HEK293 (cell line): ENCODE results near the gene OR8B8.

ENCODE experiments used
- CTCF ChIA-PET: fragments of 350-600 bp; formaldehyde crosslinking; extraction: SDS; loops from one replicate; lab custom pipeline; 2021; ENCODE audit warnings: antibody characterized with exemption; lab: Yijun Ruan, JAX
- POLR2A ChIA-PET: fragments of 300-600 bp; formaldehyde crosslinking; extraction: SDS; loops from one replicate; lab custom pipeline; 2020; ENCODE audit warnings: antibody characterized with exemption, inconsistent platforms; lab: Yijun Ruan, JAX
- H3K27ac ChIP-seq: fragments of 200-500 bp; sonication (Bioruptor generic); 2 replicates; pipeline ENCODE4 v1.5.1; 2014; ENCODE audit warnings: low read depth, low read length, control low read depth, inconsistent platforms; ENCODE audit errors: extremely low read depth
- H3K36me3 ChIP-seq, 2 experiments: fragments of 200-500 bp in 1 of 2; sonication (Bioruptor generic) in 1 of 2; 1 replicate in 1 of 2; 2 replicates in 1 of 2; pipeline ENCODE4 v1.5.1; 2014 to 2017; ENCODE audit warnings: inconsistent platforms in 2 of 2, low read length in 2 of 2; ENCODE audit not compliant: control insufficient read depth in 2 of 2, insufficient read depth in 1 of 2
- H3K4me1 ChIP-seq: fragments of 200-500 bp; sonication (Bioruptor generic); 2 replicates; pipeline ENCODE4 v1.5.1; 2014; ENCODE audit warnings: mild to moderate bottlenecking, low read length, inconsistent platforms; ENCODE audit not compliant: control insufficient read depth, insufficient read depth
- H3K4me3 ChIP-seq: 2 replicates; pipeline ENCODE4 v1.5.1; 2011; ENCODE audit warnings: low read depth, mild to moderate bottlenecking, control low read depth, low read length, moderate library complexity
- H3K9me3 ChIP-seq: fragments of 200-500 bp; sonication (Bioruptor generic); 2 replicates; pipeline ENCODE4 v1.5.1; 2014; ENCODE audit warnings: low read depth, low read length, inconsistent platforms; ENCODE audit not compliant: control insufficient read depth, insufficient read depth
- KLF1 ChIP-seq: fragments of 450-650 bp; formaldehyde crosslinking; IDR thresholded peaks from 2 replicates; pipeline ENCODE4 v1.5.1; 2016; ENCODE audit warnings: missing biosample characterization, missing genetic modification characterization
- OSR2 ChIP-seq: fragments of 450-650 bp; formaldehyde crosslinking; IDR thresholded peaks from 2 replicates; pipeline ENCODE4 v1.5.1; 2016; ENCODE audit warnings: missing biosample characterization, missing genetic modification characterization
- OVOL3 ChIP-seq: fragments of 450-650 bp; formaldehyde crosslinking; IDR thresholded peaks from 2 replicates; pipeline ENCODE4 v1.5.1; 2016; ENCODE audit warnings: missing biosample characterization, missing genetic modification characterization
- ZBTB48 ChIP-seq: fragments of 450-650 bp; formaldehyde crosslinking; IDR thresholded peaks from 2 replicates; pipeline ENCODE4 v1.5.1; 2016; ENCODE audit warnings: missing biosample characterization, missing genetic modification characterization
- ZNF146 ChIP-seq: fragments of 450-650 bp; formaldehyde crosslinking; IDR thresholded peaks from 2 replicates; pipeline ENCODE4 v1.5.1; 2016; ENCODE audit warnings: missing biosample characterization, missing genetic modification characterization
- ZNF292 ChIP-seq: fragments of 450-650 bp; formaldehyde crosslinking; IDR thresholded peaks from 2 replicates; pipeline ENCODE4 v1.5.1; 2016; ENCODE audit warnings: low read depth, missing biosample characterization, missing genetic modification characterization, borderline replicate concordance
- ZNF362 ChIP-seq: fragments of 450-650 bp; formaldehyde crosslinking; IDR thresholded peaks from 2 replicates; pipeline ENCODE4 v1.5.1; 2016; ENCODE audit warnings: missing biosample characterization, missing genetic modification characterization
- ZNF626 ChIP-seq: fragments of 450-650 bp; sonication (Bioruptor Pico); formaldehyde crosslinking; IDR thresholded peaks from 2 replicates; pipeline ENCODE4 v1.5.1; 2018; ENCODE audit warnings: missing biosample characterization, missing genetic modification characterization, inconsistent platforms
- ZNF654 ChIP-seq: fragments of 450-650 bp; formaldehyde crosslinking; IDR thresholded peaks from 2 replicates; pipeline ENCODE4 v1.5.1; 2016; ENCODE audit warnings: low read depth, missing biosample characterization, missing genetic modification characterization
- ZNF701 ChIP-seq: fragments of 450-650 bp; formaldehyde crosslinking; IDR thresholded peaks from 2 replicates; pipeline ENCODE4 v1.5.1; 2016; ENCODE audit warnings: missing biosample characterization, missing genetic modification characterization
- ZNF776 ChIP-seq: fragments of 450-650 bp; formaldehyde crosslinking; IDR thresholded peaks from 2 replicates; pipeline ENCODE4 v1.5.0; 2017; ENCODE audit warnings: missing biosample characterization, missing genetic modification characterization, borderline replicate concordance
- TF ChIP-seq, protein P1 (sequence below): fragments of 450-650 bp; formaldehyde crosslinking; IDR thresholded peaks from 2 replicates; pipeline ENCODE4 v1.5.1; 2016; ENCODE audit warnings: missing biosample characterization, missing genetic modification characterization
- TF ChIP-seq, protein P2 (sequence below): fragments of 450-650 bp; formaldehyde crosslinking; IDR thresholded peaks from 2 replicates; pipeline ENCODE4 v1.5.1; 2016; ENCODE audit warnings: missing biosample characterization, missing genetic modification characterization
- TF ChIP-seq, protein P3 (sequence below): fragments of 450-650 bp; formaldehyde crosslinking; IDR thresholded peaks from 2 replicates; pipeline ENCODE4 v1.5.1; 2017; ENCODE audit warnings: missing biosample characterization, missing genetic modification characterization
- TF ChIP-seq, protein P4 (sequence below): sonication (generic); formaldehyde crosslinking; IDR thresholded peaks from 2 replicates; pipeline ENCODE4 v1.8.1; 2022; ENCODE audit warnings: mild to moderate bottlenecking, moderate library complexity, missing genetic modification reagents

The OR8B8 gene

DNA sequence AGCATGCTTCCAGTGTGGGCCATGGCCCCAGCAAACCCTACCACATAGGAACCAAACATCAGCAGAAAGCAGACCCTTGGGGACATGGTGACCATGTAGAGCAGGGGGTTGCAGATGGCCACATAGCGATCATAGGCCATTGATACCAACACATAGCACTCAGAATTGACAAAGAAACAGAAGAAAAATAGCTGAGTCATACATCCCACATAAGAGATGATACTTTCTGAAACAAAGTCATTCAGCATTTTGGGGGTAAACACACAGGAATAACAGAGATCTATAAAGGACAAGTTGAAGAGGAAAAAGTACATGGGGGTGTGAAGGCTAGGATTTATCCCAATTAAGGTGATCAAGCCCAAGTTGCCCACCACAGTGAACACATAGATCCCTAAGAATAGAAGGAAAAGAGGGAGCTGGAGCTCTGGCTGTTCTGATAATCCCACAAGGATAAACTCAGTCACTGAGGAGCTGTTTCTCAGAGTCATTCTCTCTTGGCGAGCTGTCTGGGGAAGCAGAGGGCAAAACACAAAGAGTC is 21.0 kb downstream of the OR8B8 start, which contains the start of gene OR8B4 (continued):
- TF ChIP-seq, protein P1, sequence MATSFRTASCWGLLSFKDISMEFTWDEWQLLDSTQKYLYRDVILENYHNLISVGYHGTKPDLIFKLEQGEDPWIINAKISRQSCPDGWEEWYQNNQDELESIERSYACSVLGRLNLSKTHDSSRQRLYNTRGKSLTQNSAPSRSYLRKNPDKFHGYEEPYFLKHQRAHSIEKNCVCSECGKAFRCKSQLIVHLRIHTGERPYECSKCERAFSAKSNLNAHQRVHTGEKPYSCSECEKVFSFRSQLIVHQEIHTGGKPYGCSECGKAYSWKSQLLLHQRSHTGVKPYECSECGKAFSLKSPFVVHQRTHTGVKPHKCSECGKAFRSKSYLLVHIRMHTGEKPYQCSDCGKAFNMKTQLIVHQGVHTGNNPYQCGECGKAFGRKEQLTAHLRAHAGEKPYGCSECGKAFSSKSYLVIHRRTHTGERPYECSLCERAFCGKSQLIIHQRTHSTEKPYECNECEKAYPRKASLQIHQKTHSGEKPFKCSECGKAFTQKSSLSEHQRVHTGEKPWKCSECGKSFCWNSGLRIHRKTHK (tag by site-specific recombination) = no peak
- TF ChIP-seq, protein P2, sequence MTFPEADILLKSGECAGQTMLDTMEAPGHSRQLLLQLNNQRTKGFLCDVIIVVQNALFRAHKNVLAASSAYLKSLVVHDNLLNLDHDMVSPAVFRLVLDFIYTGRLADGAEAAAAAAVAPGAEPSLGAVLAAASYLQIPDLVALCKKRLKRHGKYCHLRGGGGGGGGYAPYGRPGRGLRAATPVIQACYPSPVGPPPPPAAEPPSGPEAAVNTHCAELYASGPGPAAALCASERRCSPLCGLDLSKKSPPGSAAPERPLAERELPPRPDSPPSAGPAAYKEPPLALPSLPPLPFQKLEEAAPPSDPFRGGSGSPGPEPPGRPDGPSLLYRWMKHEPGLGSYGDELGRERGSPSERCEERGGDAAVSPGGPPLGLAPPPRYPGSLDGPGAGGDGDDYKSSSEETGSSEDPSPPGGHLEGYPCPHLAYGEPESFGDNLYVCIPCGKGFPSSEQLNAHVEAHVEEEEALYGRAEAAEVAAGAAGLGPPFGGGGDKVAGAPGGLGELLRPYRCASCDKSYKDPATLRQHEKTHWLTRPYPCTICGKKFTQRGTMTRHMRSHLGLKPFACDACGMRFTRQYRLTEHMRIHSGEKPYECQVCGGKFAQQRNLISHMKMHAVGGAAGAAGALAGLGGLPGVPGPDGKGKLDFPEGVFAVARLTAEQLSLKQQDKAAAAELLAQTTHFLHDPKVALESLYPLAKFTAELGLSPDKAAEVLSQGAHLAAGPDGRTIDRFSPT (tag by site-specific recombination) = no peak
- TF ChIP-seq, protein P3, sequence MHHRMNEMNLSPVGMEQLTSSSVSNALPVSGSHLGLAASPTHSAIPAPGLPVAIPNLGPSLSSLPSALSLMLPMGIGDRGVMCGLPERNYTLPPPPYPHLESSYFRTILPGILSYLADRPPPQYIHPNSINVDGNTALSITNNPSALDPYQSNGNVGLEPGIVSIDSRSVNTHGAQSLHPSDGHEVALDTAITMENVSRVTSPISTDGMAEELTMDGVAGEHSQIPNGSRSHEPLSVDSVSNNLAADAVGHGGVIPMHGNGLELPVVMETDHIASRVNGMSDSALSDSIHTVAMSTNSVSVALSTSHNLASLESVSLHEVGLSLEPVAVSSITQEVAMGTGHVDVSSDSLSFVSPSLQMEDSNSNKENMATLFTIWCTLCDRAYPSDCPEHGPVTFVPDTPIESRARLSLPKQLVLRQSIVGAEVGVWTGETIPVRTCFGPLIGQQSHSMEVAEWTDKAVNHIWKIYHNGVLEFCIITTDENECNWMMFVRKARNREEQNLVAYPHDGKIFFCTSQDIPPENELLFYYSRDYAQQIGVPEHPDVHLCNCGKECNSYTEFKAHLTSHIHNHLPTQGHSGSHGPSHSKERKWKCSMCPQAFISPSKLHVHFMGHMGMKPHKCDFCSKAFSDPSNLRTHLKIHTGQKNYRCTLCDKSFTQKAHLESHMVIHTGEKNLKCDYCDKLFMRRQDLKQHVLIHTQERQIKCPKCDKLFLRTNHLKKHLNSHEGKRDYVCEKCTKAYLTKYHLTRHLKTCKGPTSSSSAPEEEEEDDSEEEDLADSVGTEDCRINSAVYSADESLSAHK = no peak
- TF ChIP-seq, all 188 proteins: peak for 0

- TF ChIP-seq, protein P4, sequence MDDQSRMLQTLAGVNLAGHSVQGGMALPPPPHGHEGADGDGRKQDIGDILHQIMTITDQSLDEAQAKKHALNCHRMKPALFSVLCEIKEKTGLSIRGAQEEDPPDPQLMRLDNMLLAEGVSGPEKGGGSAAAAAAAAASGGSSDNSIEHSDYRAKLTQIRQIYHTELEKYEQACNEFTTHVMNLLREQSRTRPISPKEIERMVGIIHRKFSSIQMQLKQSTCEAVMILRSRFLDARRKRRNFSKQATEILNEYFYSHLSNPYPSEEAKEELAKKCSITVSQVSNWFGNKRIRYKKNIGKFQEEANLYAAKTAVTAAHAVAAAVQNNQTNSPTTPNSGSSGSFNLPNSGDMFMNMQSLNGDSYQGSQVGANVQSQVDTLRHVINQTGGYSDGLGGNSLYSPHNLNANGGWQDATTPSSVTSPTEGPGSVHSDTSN = no peak
- TF ChIP-seq ZBTB48 (tag by site-specific recombination) = no peak
- no peak for TF ChIP-seq ZNF776
- TF ChIP-seq ZNF292 = no peak
- TF ChIP-seq KLF1 (tag by site-specific recombination) = no peak
- no peak for TF ChIP-seq ZNF701 (tag by site-specific recombination)
- TF ChIP-seq OVOL3 (tag by site-specific recombination) = no peak
- TF ChIP-seq ZNF626 (tag by site-specific recombination) = no peak
- TF ChIP-seq, all 188 proteins: peak for 0
- ChIA-PET CTCF (interaction anchor here (0.9 to 1.4 kb wide), 2 partner anchors 19 to 26 kb away, joined by 3 to 6 read pairs; no protein-coding TSS in a partner anchor), POLR2A (no interaction called here)
- H3K4me3 ChIP-seq = no peak overlapping the region
- no peaks in the 10 kb centered on the region for H3K36me3 ChIP-seq
- no peaks in the 10 kb centered on the region for H3K4me1 ChIP-seq
- H3K27ac ChIP-seq = no peak overlapping the region
- no peaks in the 10 kb centered on the region for H3K9me3 ChIP-seq
Observed at GRCh38 chr11:124421043-124421442, 24.5 kb downstream of the OR8B8 start.

GRCh38 chr11:124415356-124415923 is 30.1 kb downstream of the OR8B8 start:
- H3K4me3 ChIP-seq = no peak overlapping the region
- no peak overlapping the region for H3K27ac ChIP-seq
- POLR2A ChIA-PET = no interaction called here
- no peaks in the 10 kb centered on the region for H3K9me3 ChIP-seq
- H3K4me1 ChIP-seq = no peaks in the 10 kb centered on the region
- no peaks in the 10 kb centered on the region for H3K36me3 ChIP-seq
- CTCF ChIA-PET = interaction anchor here (0.6 to 6.8 kb wide), 24 partner anchors 8 to 388 kb away, joined by 3 to 33 read pairs (median 3); no protein-coding TSS in a partner anchor
- TF ChIP-seq OSR2 (tag by site-specific recombination) (no peak), ZNF146 (tag by site-specific recombination) (no peak), ZNF654 (tag by site-specific recombination) (peak; percentile 44), ZNF362 (tag by site-specific recombination) (peak; percentile 80)
